Measurements from ENCODE around the gene MTG2. TPM values are rescaled to one million over a fixed set of nuclear protein-coding genes. Genes with fewer than 3 reads are reported as not detected.

The MTG2 gene
- total and polyA plus RNA-seq, 2 of the 13 experiments (the other 11 are each of a cell fraction or from before 2014, with no cell fraction given): 20.4 to 37.8 TPM

- Histone ChIP-seq H3K36me3 (replicated peaks in 1 of 2; ENCODE audit: control insufficient read depth in 1 of 2, insufficient read depth in 2 of 2, low read length in 2 of 2) (peaks cover 11 to 20% of the 10 kb centered on the region in 2 experiments; a peak in 4 of 5 replicates), H3K4me3 (replicated peaks in 1 of 3; ENCODE audit: insufficient read depth in 1 of 3, low read depth in 2 of 3, low read length in 3 of 3) (peak overlapping the region; percentile 85 to 97 (median 86)), H3K79me2 (ENCODE audit: insufficient read depth, low read length) (peaks cover 43% of the 10 kb centered on the region), H3K27ac (ENCODE audit: extremely low read length, insufficient read depth, low read length) (peak overlapping the region; percentile 60), H3K9ac (ENCODE audit: insufficient read depth, low read depth, low read length) (peak overlapping the region; percentile 90), H3K4me1 (ENCODE audit: insufficient read depth, low read length) (peaks cover 36% of the 10 kb centered on the region), H3K27me3 (ENCODE audit: control insufficient read depth in 1 of 2, insufficient read depth in 2 of 2, low read length in 2 of 2) (peaks cover 3 to 18% of the 10 kb centered on the region in 2 experiments; a peak in 3 of 5 replicates), H4K20me1 (ENCODE audit: insufficient read depth, low read length) (peaks cover 42% of the 10 kb centered on the region), H2AFZ (ENCODE audit: low read length) (no peak overlapping the region), H3K4me2 (ENCODE audit: low read depth, low read length) (peak overlapping the region; percentile 97), H3K9me3 (ENCODE audit: low read length) (no peaks in the 10 kb centered on the region)
- WGBS (ENCODE audit: low lambda C conversion rate): under 1% methylated on average over 15 of the region's 70 CpGs
- FAIRE-seq (no peak), DNase-seq (ENCODE audit: low spot score) (no peak), ATAC-seq (peak; percentile 4)
- intact Hi-C loops (cut with micrococcal nuclease; ENCODE audit: unreplicated experiment): loop anchor here (1.0 to 5.0 kb wide), 2 partner anchors 56 to 139 kb away; no protein-coding TSS in a partner anchor
- in situ Hi-C loops (cut with HindIII; ENCODE audit: extremely low pct_ligation_motif_present, low pct_unique_long_range_greater_than_20kb): no loop called here
- CTCF ChIA-PET (ENCODE audit: low intra/inter-chr PET ratio, low total read pairs): no interaction called here
- no TSS peak for BruUV-seq (replicated peaks)
- POLR2A ChIA-PET: interaction anchor here (0.6 to 1.6 kb wide), 2 partner anchors 65 to 131 kb away, joined by 3 read pairs; no protein-coding TSS in a partner anchor
- no peak for TF ChIP-seq AGO1 (IDR thresholded peaks at IDR 0.05; ENCODE audit: low read depth, low read length, poor library complexity, severe bottlenecking)
- 0 out of 2 replicates have a peak, but pooled peaks have one; percentile 37 for TF ChIP-seq ZNF616 (CRISPR knock-in tag; IDR thresholded peaks at IDR 0.05; ENCODE audit: low read depth)
- TF ChIP-seq NFYB (CRISPR knock-in tag; IDR thresholded peaks at IDR 0.05): no peak
- TF ChIP-seq FOXC1 (CRISPR knock-in tag; IDR thresholded peaks at IDR 0.05; ENCODE audit: borderline replicate concordance): peak; percentile 25; the same call in 1 of the 2 replicates
- 0 out of 2 replicates have a peak, but pooled peaks have one; percentile 65 for TF ChIP-seq HOXA7 (CRISPR knock-in tag; IDR thresholded peaks at IDR 0.05)
- 0 out of 2 replicates have a peak, but pooled peaks have one; percentile 16 for TF ChIP-seq ESRRA (CRISPR knock-in tag; IDR thresholded peaks at IDR 0.05; ENCODE audit: low read depth)
- TF ChIP-seq ZNF792 (CRISPR knock-in tag; IDR thresholded peaks at IDR 0.05): peak; percentile 52; the same call in 1 of the 2 replicates
- TF ChIP-seq ZNF337 (CRISPR knock-in tag; IDR thresholded peaks at IDR 0.05; ENCODE audit: borderline replicate concordance, low read depth): no peak
- TF ChIP-seq ZNF775 (CRISPR knock-in tag; IDR thresholded peaks at IDR 0.05; ENCODE audit: borderline replicate concordance): no peak
- peak; percentile 78 for TF ChIP-seq ZNF710 (CRISPR knock-in tag; IDR thresholded peaks at IDR 0.05; ENCODE audit: borderline replicate concordance)
- 0 out of 2 replicates have a peak, but pooled peaks have one; percentile 18 for TF ChIP-seq ZNF225 (CRISPR knock-in tag; IDR thresholded peaks at IDR 0.05)
- TF ChIP-seq ZC3H13 (CRISPR knock-in tag; IDR thresholded peaks at IDR 0.05): peak; percentile 26; the same call in 1 of the 2 replicates
- 0 out of 2 replicates have a peak, but pooled peaks have one; percentile 39 for TF ChIP-seq ZNF33A (CRISPR knock-in tag; IDR thresholded peaks at IDR 0.05; ENCODE audit: borderline replicate concordance)
- TF ChIP-seq SNAI1 (CRISPR knock-in tag; IDR thresholded peaks at IDR 0.05; ENCODE audit: borderline replicate concordance): 0 out of 2 replicates have a peak, but pooled peaks have one; percentile 73
- no peak for TF ChIP-seq MTA3 (CRISPR knock-in tag; IDR thresholded peaks at IDR 0.05)
- TF ChIP-seq, protein P1, sequence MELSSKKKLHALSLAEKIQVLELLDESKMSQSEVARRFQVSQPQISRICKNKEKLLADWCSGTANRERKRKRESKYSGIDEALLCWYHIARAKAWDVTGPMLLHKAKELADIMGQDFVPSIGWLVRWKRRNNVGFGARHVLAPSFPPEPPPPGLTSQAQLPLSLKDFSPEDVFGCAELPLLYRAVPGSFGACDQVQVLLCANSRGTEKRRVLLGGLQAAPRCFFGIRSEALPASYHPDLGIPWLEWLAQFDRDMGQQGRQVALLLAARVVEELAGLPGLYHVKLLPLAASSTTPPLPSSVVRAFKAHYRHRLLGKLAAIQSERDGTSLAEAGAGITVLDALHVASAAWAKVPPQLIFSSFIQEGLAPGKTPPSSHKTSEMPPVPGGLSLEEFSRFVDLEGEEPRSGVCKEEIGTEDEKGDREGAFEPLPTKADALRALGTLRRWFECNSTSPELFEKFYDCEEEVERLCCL (CRISPR knock-in tag; IDR thresholded peaks at IDR 0.05; ENCODE audit: borderline replicate concordance): peak; percentile 1; the same call in 1 of the 2 replicates
- TF ChIP-seq KDM5A (IDR thresholded peaks at IDR 0.05; ENCODE audit: borderline replicate concordance, low read length): peak; percentile 53; the same call in 1 of the 2 replicates
- no peak for TF ChIP-seq ZBTB42 (CRISPR knock-in tag; IDR thresholded peaks at IDR 0.05)
- TF ChIP-seq ATAD3A (CRISPR knock-in tag; IDR thresholded peaks at IDR 0.05): 0 out of 2 replicates have a peak, but pooled peaks have one; percentile 59
- TF ChIP-seq NONO (IDR thresholded peaks at IDR 0.05): no peak
- TF ChIP-seq NONO (CRISPR knock-in tag; conservative IDR thresholded peaks at IDR 0.05): peak; percentile 64
Observed at GRCh38 chr20:62238569-62239277, 55.9 kb downstream of the MTG2 start.

All from HepG2 (cell line).